Endothelial cell of umbilical vein (primary cell): ENCODE results near the gene NRCAM. TPM values are rescaled to one million over a fixed set of nuclear protein-coding genes. Genes with fewer than 3 reads are reported as not detected.

Experiments
- BruUV-seq: library from RNA; stranded (reverse); fragments of 400-500 nt; replicated peaks from 2 replicates; lab custom pipeline; 2021; lab: Mats Ljungman, UMichigan
- CTCF ChIA-PET: fragments of 300-600, 350-600 bp; sonication (Branson Sonifier 250); formaldehyde crosslinking; loops from one replicate; lab custom pipeline; 2021; ENCODE audit warnings: antibody characterized with exemption, inconsistent platforms; lab: Charles Lee
- POLR2A ChIA-PET: fragments of 300-600, 350-600 bp; sonication (Branson Sonifier 250); formaldehyde crosslinking; loops from one replicate; lab custom pipeline; 2021; ENCODE audit warnings: antibody characterized with exemption, inconsistent platforms; lab: Charles Lee
- DNase-seq: peaks from one replicate; pipeline ENCODE4 v3.0.0-alpha.2; 2011; ENCODE audit warnings: low read depth, low spot score
- FAIRE-seq: peaks from 2 replicates; lab custom pipeline; 2011; peaks lifted over from hg19 to GRCh38; lab: Jason Lieb, UNC
- H2AFZ ChIP-seq: 2 replicates; pipeline ENCODE4 v1.6.0; 2012; ENCODE audit warnings: low read depth, low read length, control low read depth, inconsistent platforms
- H3K27ac ChIP-seq: 2 replicates; pipeline ENCODE4 v1.5.1; 2011; ENCODE audit warnings: low read depth, mild to moderate bottlenecking, control low read depth, low read length, moderate library complexity; ENCODE audit not compliant: insufficient read depth
- H3K27me3 ChIP-seq, 2 experiments: 2 replicates each; pipeline versions ENCODE4 v1.6.0 to v1.6.1; 2011; ENCODE audit warnings: low read length in 2 of 2, mixed read lengths in 1 of 2; ENCODE audit not compliant: control insufficient read depth in 2 of 2, insufficient read depth in 2 of 2
- H3K36me3 ChIP-seq, 2 experiments: 2 replicates in 1 of 2; 3 replicates in 1 of 2; pipeline ENCODE4 v1.5.1; 2011; ENCODE audit warnings: low read length in 2 of 2, mild to moderate bottlenecking in 1 of 2, moderate library complexity in 1 of 2; ENCODE audit not compliant: control insufficient read depth in 2 of 2, insufficient read depth in 2 of 2; ENCODE audit errors: extremely low read depth in 1 of 2
- H3K4me1 ChIP-seq: 3 replicates; pipeline ENCODE4 v1.5.1; 2011; ENCODE audit warnings: mild to moderate bottlenecking, low read length; ENCODE audit not compliant: control insufficient read depth, insufficient read depth; ENCODE audit errors: extremely low read depth
- H3K4me2 ChIP-seq: 2 replicates; pipeline ENCODE4 v1.6.1; 2011; ENCODE audit warnings: low read length, control low read depth, mixed read lengths; ENCODE audit not compliant: insufficient read depth
- H3K4me3 ChIP-seq, 3 experiments: fragments of 200-600 bp in 1 of 3; sonication (generic), shearing (Covaris generic) in 1 of 3; replicated peaks in 1 of 3; 2 replicates each; pipeline ENCODE4 v1.5.1; 2011 to 2016; ENCODE audit warnings: control low read depth in 3 of 3, low read length in 3 of 3, mild to moderate bottlenecking in 2 of 3, inconsistent platforms in 1 of 3, low read depth in 1 of 3, moderate library complexity in 1 of 3; ENCODE audit not compliant: insufficient read depth in 1 of 3
- H3K79me2 ChIP-seq: 2 replicates; pipeline ENCODE4 v1.6.0; 2012; ENCODE audit warnings: low read length, inconsistent platforms; ENCODE audit not compliant: control insufficient read depth, insufficient read depth
- H3K9ac ChIP-seq: replicated peaks from 2 replicates; pipeline ENCODE3; 2011; ENCODE audit warnings: low read length, control low read depth; ENCODE audit not compliant: insufficient read depth; ENCODE audit errors: extremely low read depth
- H3K9me1 ChIP-seq: replicated peaks from 3 replicates; pipeline ENCODE4 v1.6.0; 2011; ENCODE audit warnings: mild to moderate bottlenecking, low read length; ENCODE audit not compliant: control insufficient read depth, insufficient read depth; ENCODE audit errors: extremely low read depth
- H3K9me3 ChIP-seq: replicated peaks from 2 replicates; pipeline ENCODE4 v1.5.1; 2012; ENCODE audit warnings: low read length, inconsistent platforms; ENCODE audit not compliant: control insufficient read depth, insufficient read depth
- H4K20me1 ChIP-seq: replicated peaks from 2 replicates; pipeline ENCODE3; 2011; ENCODE audit warnings: mild to moderate bottlenecking, low read length; ENCODE audit not compliant: control insufficient read depth, insufficient read depth; ENCODE audit errors: extremely low read depth
- CTCF ChIP-seq, 2 donors: IDR thresholded peaks; 1 replicate in 1 of 2; 2 replicates in 1 of 2; pipeline ENCODE4 v1.5.1; 2011; ENCODE audit warnings: low read length in 2 of 2, mild to moderate bottlenecking in 2 of 2, moderate library complexity in 2 of 2, control low read depth in 1 of 2, inconsistent platforms in 1 of 2, low read depth in 1 of 2; ENCODE audit not compliant: insufficient read depth in 1 of 2; ENCODE audit errors: extremely low read depth in 1 of 2
- EZH2 ChIP-seq: IDR thresholded peaks from 2 replicates; pipeline ENCODE4 v1.6.1; 2012; ENCODE audit warnings: borderline replicate concordance, low read depth, mild to moderate bottlenecking, moderate library complexity, low read length, inconsistent platforms; ENCODE audit not compliant: severe bottlenecking
- GATA2 ChIP-seq: IDR thresholded peaks from 2 replicates; pipeline ENCODE4 v1.7.0; 2011; ENCODE audit warnings: low read depth, mild to moderate bottlenecking, moderate library complexity, mixed read lengths, low read length; ENCODE audit not compliant: insufficient read length, insufficient read depth
- JUN ChIP-seq: IDR thresholded peaks from 2 replicates; pipeline ENCODE4 v1.6.1; 2011; ENCODE audit warnings: borderline replicate concordance, low read depth; ENCODE audit not compliant: insufficient read length, insufficient read depth
- MYC ChIP-seq: IDR thresholded peaks from one replicate; pipeline ENCODE4 v1.6.1; 2011; ENCODE audit warnings: mild to moderate bottlenecking, low read depth, low read length
- POLR2A ChIP-seq: IDR thresholded peaks from 2 replicates; pipeline ENCODE4 v1.6.1; 2012; ENCODE audit warnings: low read depth, mild to moderate bottlenecking, control low read depth, low read length
- dilution Hi-C: fragments of 300-500 bp; cut with MboI; formaldehyde crosslinking; loops from one replicate; pipeline ENCODE4 v1.15.0; 2019; ENCODE audit warnings: low sequenced_read_pairs; ENCODE audit not compliant: extremely low pct_ligation_motif_present
- intact Hi-C: fragments of 100-400 bp; cut with micrococcal nuclease; formaldehyde crosslinking; loops from one replicate; pipeline ENCODE4 v1.10.0; 2022
- polyA plus RNA-seq, 4 experiments: library from polyadenylated mRNA; depleted of rRNA in 3 of 4; stranded (reverse) in 3 of 4; unstranded in 1 of 4; fragments of >200 nt; gene quantifications; 2 replicates each; pipeline versions ENCODE4 v1.2.1 to v1.2.3, GENCODE V29; 2011 to 2012; ENCODE audit warnings: missing spikeins in 1 of 4
- total RNA-seq: library from RNA; stranded (reverse); gene quantifications from 2 replicates; pipeline ENCODE4 v1.2.3, GENCODE V29; 2021
- TF ChIP-seq, protein P1 (sequence below): IDR thresholded peaks from 2 replicates; pipeline ENCODE4 v1.6.1; 2011; ENCODE audit not compliant: insufficient read depth, insufficient read length

Gene NRCAM
- total and polyA plus RNA-seq, 2 donors (not counting 3 experiments of a cell fraction or from before 2014, with no cell fraction given) = 26.0 to 47.6 TPM

GRCh38 chr7:108234281-108234680 is 222.0 kb downstream of the NRCAM start:
- Histone ChIP-seq H3K4me3 (no peak overlapping the region), H4K20me1 (no peaks in the 10 kb centered on the region), H3K27ac (peak overlapping the region; percentile 64), H3K9me1 (no peaks in the 10 kb centered on the region), H2AFZ (no peak overlapping the region), H3K27me3 (no peaks in the 10 kb centered on the region), H3K9me3 (no peaks in the 10 kb centered on the region), H3K79me2 (no peaks in the 10 kb centered on the region), H3K4me2 (peak overlapping the region; percentile 44), H3K4me1 (peaks cover 28% of the 10 kb centered on the region), H3K36me3 (peaks cover 0 to 4% of the 10 kb centered on the region in 2 experiments), H3K9ac (no peak overlapping the region)
- CTCF ChIA-PET = no interaction called here
- POLR2A ChIA-PET = no interaction called here
- BruUV-seq = no TSS peak
- intact Hi-C loops (no loop called here), dilution Hi-C loops (no loop called here)
- FAIRE-seq = peak; percentile 84
- TF ChIP-seq POLR2A (no peak), CTCF (IDR thresholded peaks at IDR 0.05; ENCODE audit: extremely low read depth in 1 of 2, insufficient read depth in 1 of 2, low read depth in 1 of 2, low read length in 2 of 2) (no peak), JUN (peak; percentile 5), GATA2 (no peak), MYC (no peak), EZH2 (no peak)
- TF ChIP-seq, protein P1, sequence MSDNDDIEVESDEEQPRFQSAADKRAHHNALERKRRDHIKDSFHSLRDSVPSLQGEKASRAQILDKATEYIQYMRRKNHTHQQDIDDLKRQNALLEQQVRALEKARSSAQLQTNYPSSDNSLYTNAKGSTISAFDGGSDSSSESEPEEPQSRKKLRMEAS = no peak
- DNase-seq = peak; percentile 75
